Chondrocyte (in vitro differentiated cells): ENCODE data around the gene SLC38A11. TPM values are rescaled to one million over a fixed set of nuclear protein-coding genes. Genes with fewer than 3 reads are reported as not detected.

ENCODE experiments used
- DNase-seq: peaks from one replicate; pipeline ENCODE4 v3.0.0; 2021; ENCODE audit warnings: mixed read lengths, low spot score
- H3K27ac Mint-ChIP-seq: one replicate; pipeline ENCODE4 v1.8.0; 2021; ENCODE audit warnings: mild to moderate bottlenecking, moderate library complexity, mixed read lengths; ENCODE audit not compliant: unreplicated experiment
- H3K27me3 Mint-ChIP-seq: 2 replicates; pipeline ENCODE4 v1.8.0; 2021; ENCODE audit warnings: low read depth, mixed read lengths
- H3K36me3 Mint-ChIP-seq: 2 replicates; pipeline ENCODE4 v1.8.0; 2021; ENCODE audit warnings: low read depth, mixed read lengths
- H3K4me1 Mint-ChIP-seq: 2 replicates; pipeline ENCODE4 v1.8.0; 2021; ENCODE audit warnings: low read depth, mild to moderate bottlenecking, mixed read lengths
- H3K4me3 Mint-ChIP-seq: one replicate; pipeline ENCODE4 v1.8.0; 2021; ENCODE audit warnings: mild to moderate bottlenecking, moderate library complexity, mixed read lengths; ENCODE audit not compliant: unreplicated experiment
- H3K9me3 Mint-ChIP-seq: 2 replicates; pipeline ENCODE4 v1.8.0; 2021; ENCODE audit warnings: low read depth, mixed read lengths
- total RNA-seq: library from RNA; stranded (reverse); gene quantifications from 3 replicates; pipeline ENCODE4 v1.2.1, GENCODE V29; 2021
- TF ChIP-seq, protein P1 (sequence below): fragments of 200-600 bp; sonication (generic); IDR thresholded peaks from 2 replicates; pipeline ENCODE4 v1.5.0; 2021; ENCODE audit warnings: antibody characterized with exemption, mild to moderate bottlenecking, moderate library complexity

SLC38A11 gene
- total RNA-seq, 1 donor from 2014 or later = 0.12 TPM

DNA sequence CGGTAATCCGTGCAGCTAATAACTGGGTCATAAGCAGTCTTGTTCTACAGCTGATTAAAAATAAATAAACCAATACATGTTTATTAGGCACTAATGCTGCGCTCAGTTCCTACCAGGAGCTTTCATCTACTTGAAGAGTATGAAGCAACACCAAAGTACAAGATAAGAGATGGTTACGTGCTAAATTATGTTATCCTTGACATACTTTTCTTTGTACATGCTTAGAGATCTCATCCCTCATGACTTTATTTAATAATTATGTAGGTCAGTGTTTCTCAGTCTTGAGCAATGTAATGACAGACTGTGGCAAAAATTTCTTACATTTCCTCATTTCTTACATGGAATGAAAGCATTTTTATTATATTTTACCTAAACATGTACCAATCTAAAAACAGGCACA is 59.1 kb downstream of the SLC38A11 start:
- TF ChIP-seq, protein P1, sequence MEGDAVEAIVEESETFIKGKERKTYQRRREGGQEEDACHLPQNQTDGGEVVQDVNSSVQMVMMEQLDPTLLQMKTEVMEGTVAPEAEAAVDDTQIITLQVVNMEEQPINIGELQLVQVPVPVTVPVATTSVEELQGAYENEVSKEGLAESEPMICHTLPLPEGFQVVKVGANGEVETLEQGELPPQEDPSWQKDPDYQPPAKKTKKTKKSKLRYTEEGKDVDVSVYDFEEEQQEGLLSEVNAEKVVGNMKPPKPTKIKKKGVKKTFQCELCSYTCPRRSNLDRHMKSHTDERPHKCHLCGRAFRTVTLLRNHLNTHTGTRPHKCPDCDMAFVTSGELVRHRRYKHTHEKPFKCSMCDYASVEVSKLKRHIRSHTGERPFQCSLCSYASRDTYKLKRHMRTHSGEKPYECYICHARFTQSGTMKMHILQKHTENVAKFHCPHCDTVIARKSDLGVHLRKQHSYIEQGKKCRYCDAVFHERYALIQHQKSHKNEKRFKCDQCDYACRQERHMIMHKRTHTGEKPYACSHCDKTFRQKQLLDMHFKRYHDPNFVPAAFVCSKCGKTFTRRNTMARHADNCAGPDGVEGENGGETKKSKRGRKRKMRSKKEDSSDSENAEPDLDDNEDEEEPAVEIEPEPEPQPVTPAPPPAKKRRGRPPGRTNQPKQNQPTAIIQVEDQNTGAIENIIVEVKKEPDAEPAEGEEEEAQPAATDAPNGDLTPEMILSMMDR = no peak
- H3K36me3 Mint-ChIP-seq = peaks cover 3% of the 10 kb centered on the region
- H3K4me1 Mint-ChIP-seq = peaks cover 54% of the 10 kb centered on the region
- DNase-seq = no peak
- H3K27me3 Mint-ChIP-seq = no peaks in the 10 kb centered on the region
- H3K27ac Mint-ChIP-seq = peak overlapping the region; percentile 96
- H3K4me3 Mint-ChIP-seq = no peak overlapping the region
- H3K9me3 Mint-ChIP-seq = peaks cover 14% of the 10 kb centered on the region

DNA sequence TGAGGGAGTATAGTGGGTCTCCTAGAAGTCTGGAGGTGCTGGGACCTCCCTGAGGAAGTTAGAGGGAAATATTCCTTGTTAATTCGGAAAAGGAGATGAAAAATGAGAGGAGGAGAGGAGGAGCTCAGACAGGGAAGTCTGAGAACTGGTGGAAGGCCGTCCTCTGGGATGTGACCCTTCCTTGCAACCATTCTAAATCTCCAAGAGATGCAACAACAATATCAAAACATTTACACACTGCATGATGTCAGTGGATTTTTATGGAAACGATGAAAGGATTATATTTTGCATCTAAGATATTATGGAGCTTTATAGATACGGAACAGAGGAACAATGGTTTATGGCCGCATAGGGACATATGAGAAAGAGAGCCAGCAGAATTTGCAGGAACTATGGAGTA is 63.9 kb downstream of the SLC38A11 start:
- TF ChIP-seq, protein P1 = no peak
- Mint-ChIP-seq H3K27ac (no peak overlapping the region), H3K36me3 (no peaks in the 10 kb centered on the region), H3K27me3 (no peaks in the 10 kb centered on the region), H3K4me3 (no peak overlapping the region), H3K4me1 (peaks cover 46% of the 10 kb centered on the region), H3K9me3 (no peaks in the 10 kb centered on the region)
- DNase-seq = no peak

GRCh38 chr2:164890544-164890943 is 64.8 kb downstream of the SLC38A11 start:
- Mint-ChIP-seq H3K9me3 (no peaks in the 10 kb centered on the region), H3K27ac (no peak overlapping the region), H3K4me3 (no peak overlapping the region), H3K27me3 (no peaks in the 10 kb centered on the region), H3K36me3 (no peaks in the 10 kb centered on the region), H3K4me1 (peaks cover 37% of the 10 kb centered on the region)
- TF ChIP-seq, protein P1 = no peak
- no peak for DNase-seq

GRCh38 chr2:164888592-164888991 is 66.7 kb downstream of the SLC38A11 start:
- H3K27me3 Mint-ChIP-seq = no peaks in the 10 kb centered on the region
- H3K4me1 Mint-ChIP-seq = peaks cover 35% of the 10 kb centered on the region

GRCh38 chr2:164887434-164888144 is 67.7 kb downstream of the SLC38A11 start:
- Mint-ChIP-seq H3K27me3 (no peaks in the 10 kb centered on the region), H3K4me1 (peaks cover 31% of the 10 kb centered on the region), H3K4me3 (no peak overlapping the region), H3K9me3 (no peaks in the 10 kb centered on the region), H3K27ac (no peak overlapping the region), H3K36me3 (no peaks in the 10 kb centered on the region)
- TF ChIP-seq, protein P1 = no peak
- no peak for DNase-seq

More at GRCh38 chr2:164888592-164888991, 66.7 kb downstream of the SLC38A11 start:
- Mint-ChIP-seq H3K27ac (no peak overlapping the region), H3K4me3 (no peak overlapping the region), H3K36me3 (no peaks in the 10 kb centered on the region), H3K9me3 (no peaks in the 10 kb centered on the region)
- TF ChIP-seq, protein P1 = no peak
- DNase-seq = no peak
